Liver (tissue), 3 donors: ENCODE results near the gene PP2D1.

Experiments
- EGR1 ChIP-seq, 2 donors: IDR thresholded peaks; 2 replicates each; pipeline ENCODE4 v1.6.1; 2016 to 2018; ENCODE audit warnings: antibody characterized with exemption in 2 of 2, low read depth in 2 of 2
- GABPA ChIP-seq, 2 donors: IDR thresholded peaks in 1 of 2; conservative IDR thresholded peaks in 1 of 2; 2 replicates each; pipeline ENCODE4 v1.6.1; 2016; ENCODE audit warnings: antibody characterized with exemption in 2 of 2, mild to moderate bottlenecking in 1 of 2, moderate library complexity in 1 of 2
- JUND ChIP-seq, 2 donors: IDR thresholded peaks; 2 replicates each; pipeline ENCODE4 v1.6.1; 2016; ENCODE audit warnings: antibody characterized with exemption in 2 of 2
- RAD21 ChIP-seq, 2 donors: IDR thresholded peaks; 2 replicates each; pipeline ENCODE4 v1.6.1; 2016; ENCODE audit warnings: antibody characterized with exemption in 2 of 2, mild to moderate bottlenecking in 2 of 2
- SP1 ChIP-seq: IDR thresholded peaks from 2 replicates; pipeline ENCODE4 v1.6.1; 2018; ENCODE audit warnings: antibody characterized with exemption, mild to moderate bottlenecking
- TAF1 ChIP-seq: conservative IDR thresholded peaks from 2 replicates; pipeline ENCODE4 v1.6.1; 2016; ENCODE audit warnings: antibody characterized with exemption, mild to moderate bottlenecking
- YY1 ChIP-seq: IDR thresholded peaks from 2 replicates; pipeline ENCODE4 v1.6.1; 2016; ENCODE audit warnings: antibody characterized with exemption, mild to moderate bottlenecking
- TF ChIP-seq, protein P1 (sequence below): fragments of 150-350 bp; IDR thresholded peaks from 2 replicates; pipeline ENCODE4 v1.5.1; 2017; ENCODE audit warnings: improper control_type of control experiment, low read depth, low read length; ENCODE audit not compliant: missing input control
- TF ChIP-seq, protein P2 (sequence below): IDR thresholded peaks from 2 replicates; pipeline ENCODE4 v1.6.1; 2016; ENCODE audit warnings: antibody characterized with exemption, mild to moderate bottlenecking
- TF ChIP-seq, protein P3 (sequence below): IDR thresholded peaks from 2 replicates; pipeline ENCODE4 v1.6.1; 2016; ENCODE audit warnings: antibody characterized with exemption
- TF ChIP-seq, protein P4 (sequence below): IDR thresholded peaks from 2 replicates; pipeline ENCODE4 v1.6.1; 2016; ENCODE audit warnings: antibody characterized with exemption
- TF ChIP-seq, protein P5 (sequence below): IDR thresholded peaks from 2 replicates; pipeline ENCODE4 v1.6.1; 2016; ENCODE audit warnings: antibody characterized with exemption
- donor health status: healthy.
- donor health status: healthy.

DNA sequence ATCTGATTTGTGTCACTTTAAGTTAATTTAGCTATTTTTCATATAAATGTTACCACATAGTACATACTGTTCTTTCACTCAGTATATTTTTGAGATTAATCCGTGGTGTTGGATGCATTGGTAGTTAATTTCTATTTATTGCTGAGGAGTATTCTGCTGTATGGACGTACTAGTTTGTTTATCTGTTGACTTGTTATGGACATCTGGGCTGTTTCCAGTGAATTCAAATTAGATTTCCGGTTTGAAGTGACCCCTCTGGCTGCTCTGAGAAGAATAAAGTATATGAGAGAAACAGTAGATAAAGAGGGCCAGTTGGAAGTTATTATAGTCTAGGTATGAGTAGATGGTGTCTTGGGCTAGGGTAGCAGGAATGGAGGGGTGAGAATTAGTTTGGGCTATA is 43.8 kb upstream of the PP2D1 start:
- TF ChIP-seq, protein P1, sequence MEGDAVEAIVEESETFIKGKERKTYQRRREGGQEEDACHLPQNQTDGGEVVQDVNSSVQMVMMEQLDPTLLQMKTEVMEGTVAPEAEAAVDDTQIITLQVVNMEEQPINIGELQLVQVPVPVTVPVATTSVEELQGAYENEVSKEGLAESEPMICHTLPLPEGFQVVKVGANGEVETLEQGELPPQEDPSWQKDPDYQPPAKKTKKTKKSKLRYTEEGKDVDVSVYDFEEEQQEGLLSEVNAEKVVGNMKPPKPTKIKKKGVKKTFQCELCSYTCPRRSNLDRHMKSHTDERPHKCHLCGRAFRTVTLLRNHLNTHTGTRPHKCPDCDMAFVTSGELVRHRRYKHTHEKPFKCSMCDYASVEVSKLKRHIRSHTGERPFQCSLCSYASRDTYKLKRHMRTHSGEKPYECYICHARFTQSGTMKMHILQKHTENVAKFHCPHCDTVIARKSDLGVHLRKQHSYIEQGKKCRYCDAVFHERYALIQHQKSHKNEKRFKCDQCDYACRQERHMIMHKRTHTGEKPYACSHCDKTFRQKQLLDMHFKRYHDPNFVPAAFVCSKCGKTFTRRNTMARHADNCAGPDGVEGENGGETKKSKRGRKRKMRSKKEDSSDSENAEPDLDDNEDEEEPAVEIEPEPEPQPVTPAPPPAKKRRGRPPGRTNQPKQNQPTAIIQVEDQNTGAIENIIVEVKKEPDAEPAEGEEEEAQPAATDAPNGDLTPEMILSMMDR, result no peak
- TF ChIP-seq, protein P2, sequence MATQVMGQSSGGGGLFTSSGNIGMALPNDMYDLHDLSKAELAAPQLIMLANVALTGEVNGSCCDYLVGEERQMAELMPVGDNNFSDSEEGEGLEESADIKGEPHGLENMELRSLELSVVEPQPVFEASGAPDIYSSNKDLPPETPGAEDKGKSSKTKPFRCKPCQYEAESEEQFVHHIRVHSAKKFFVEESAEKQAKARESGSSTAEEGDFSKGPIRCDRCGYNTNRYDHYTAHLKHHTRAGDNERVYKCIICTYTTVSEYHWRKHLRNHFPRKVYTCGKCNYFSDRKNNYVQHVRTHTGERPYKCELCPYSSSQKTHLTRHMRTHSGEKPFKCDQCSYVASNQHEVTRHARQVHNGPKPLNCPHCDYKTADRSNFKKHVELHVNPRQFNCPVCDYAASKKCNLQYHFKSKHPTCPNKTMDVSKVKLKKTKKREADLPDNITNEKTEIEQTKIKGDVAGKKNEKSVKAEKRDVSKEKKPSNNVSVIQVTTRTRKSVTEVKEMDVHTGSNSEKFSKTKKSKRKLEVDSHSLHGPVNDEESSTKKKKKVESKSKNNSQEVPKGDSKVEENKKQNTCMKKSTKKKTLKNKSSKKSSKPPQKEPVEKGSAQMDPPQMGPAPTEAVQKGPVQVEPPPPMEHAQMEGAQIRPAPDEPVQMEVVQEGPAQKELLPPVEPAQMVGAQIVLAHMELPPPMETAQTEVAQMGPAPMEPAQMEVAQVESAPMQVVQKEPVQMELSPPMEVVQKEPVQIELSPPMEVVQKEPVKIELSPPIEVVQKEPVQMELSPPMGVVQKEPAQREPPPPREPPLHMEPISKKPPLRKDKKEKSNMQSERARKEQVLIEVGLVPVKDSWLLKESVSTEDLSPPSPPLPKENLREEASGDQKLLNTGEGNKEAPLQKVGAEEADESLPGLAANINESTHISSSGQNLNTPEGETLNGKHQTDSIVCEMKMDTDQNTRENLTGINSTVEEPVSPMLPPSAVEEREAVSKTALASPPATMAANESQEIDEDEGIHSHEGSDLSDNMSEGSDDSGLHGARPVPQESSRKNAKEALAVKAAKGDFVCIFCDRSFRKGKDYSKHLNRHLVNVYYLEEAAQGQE, result no peak
- TF ChIP-seq YY1, result no peak
- TF ChIP-seq, protein P3, sequence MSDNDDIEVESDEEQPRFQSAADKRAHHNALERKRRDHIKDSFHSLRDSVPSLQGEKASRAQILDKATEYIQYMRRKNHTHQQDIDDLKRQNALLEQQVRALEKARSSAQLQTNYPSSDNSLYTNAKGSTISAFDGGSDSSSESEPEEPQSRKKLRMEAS, result no peak
- no peak for TF ChIP-seq GABPA (IDR thresholded peaks at IDR 0.05 in 1 of 2, conservative IDR thresholded peaks at IDR 0.05 in 1 of 2)
- TF ChIP-seq JUND (IDR thresholded peaks at IDR 0.05), result no peak
- no peak for TF ChIP-seq RAD21 (IDR thresholded peaks at IDR 0.05)
- no peak for TF ChIP-seq TAF1
- TF ChIP-seq, protein P4, sequence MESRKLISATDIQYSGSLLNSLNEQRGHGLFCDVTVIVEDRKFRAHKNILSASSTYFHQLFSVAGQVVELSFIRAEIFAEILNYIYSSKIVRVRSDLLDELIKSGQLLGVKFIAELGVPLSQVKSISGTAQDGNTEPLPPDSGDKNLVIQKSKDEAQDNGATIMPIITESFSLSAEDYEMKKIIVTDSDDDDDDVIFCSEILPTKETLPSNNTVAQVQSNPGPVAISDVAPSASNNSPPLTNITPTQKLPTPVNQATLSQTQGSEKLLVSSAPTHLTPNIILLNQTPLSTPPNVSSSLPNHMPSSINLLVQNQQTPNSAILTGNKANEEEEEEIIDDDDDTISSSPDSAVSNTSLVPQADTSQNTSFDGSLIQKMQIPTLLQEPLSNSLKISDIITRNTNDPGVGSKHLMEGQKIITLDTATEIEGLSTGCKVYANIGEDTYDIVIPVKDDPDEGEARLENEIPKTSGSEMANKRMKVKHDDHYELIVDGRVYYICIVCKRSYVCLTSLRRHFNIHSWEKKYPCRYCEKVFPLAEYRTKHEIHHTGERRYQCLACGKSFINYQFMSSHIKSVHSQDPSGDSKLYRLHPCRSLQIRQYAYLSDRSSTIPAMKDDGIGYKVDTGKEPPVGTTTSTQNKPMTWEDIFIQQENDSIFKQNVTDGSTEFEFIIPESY, result no peak
- TF ChIP-seq EGR1 (IDR thresholded peaks at IDR 0.05; ENCODE audit: low read depth in 2 of 2), result no peak
- TF ChIP-seq SP1, result no peak
- TF ChIP-seq, protein P5, sequence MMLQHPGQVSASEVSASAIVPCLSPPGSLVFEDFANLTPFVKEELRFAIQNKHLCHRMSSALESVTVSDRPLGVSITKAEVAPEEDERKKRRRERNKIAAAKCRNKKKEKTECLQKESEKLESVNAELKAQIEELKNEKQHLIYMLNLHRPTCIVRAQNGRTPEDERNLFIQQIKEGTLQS, result no peak
